Gastrocnemius medialis (tissue), 4 donors: ENCODE data around the gene LIME1.

Experiments
- CTCF ChIP-seq, 5 experiments: fragments of 450-650 bp in 3 of 5; fragments of 200-600 bp in 2 of 5; sonication (generic) in 2 of 5; IDR thresholded peaks in 4 of 5; conservative IDR thresholded peaks in 1 of 5; 1 replicate in 4 of 5; 2 replicates in 1 of 5; pipeline ENCODE4 v1.5.1; 2016 to 2019; ENCODE audit warnings: antibody characterized with exemption in 5 of 5, mild to moderate bottlenecking in 3 of 5, moderate library complexity in 3 of 5
- POLR2A ChIP-seq, 2 donors: fragments of 450-650 bp; IDR thresholded peaks; one replicate each; pipeline ENCODE4 v1.6.1; 2017; ENCODE audit warnings: antibody characterized with exemption in 2 of 2, mild to moderate bottlenecking in 2 of 2, moderate library complexity in 2 of 2

GRCh38 chr20:63731410-63731809, 5.1 kb upstream of the LIME1 start:
- no peak for TF ChIP-seq POLR2A (IDR thresholded peaks at IDR 0.05)
- no peak for TF ChIP-seq CTCF (IDR thresholded peaks at IDR 0.05 in 4 of 5, conservative IDR thresholded peaks at IDR 0.05 in 1 of 5)
